ENCODE data around the gene CCDC50.

The CCDC50 gene

DNA sequence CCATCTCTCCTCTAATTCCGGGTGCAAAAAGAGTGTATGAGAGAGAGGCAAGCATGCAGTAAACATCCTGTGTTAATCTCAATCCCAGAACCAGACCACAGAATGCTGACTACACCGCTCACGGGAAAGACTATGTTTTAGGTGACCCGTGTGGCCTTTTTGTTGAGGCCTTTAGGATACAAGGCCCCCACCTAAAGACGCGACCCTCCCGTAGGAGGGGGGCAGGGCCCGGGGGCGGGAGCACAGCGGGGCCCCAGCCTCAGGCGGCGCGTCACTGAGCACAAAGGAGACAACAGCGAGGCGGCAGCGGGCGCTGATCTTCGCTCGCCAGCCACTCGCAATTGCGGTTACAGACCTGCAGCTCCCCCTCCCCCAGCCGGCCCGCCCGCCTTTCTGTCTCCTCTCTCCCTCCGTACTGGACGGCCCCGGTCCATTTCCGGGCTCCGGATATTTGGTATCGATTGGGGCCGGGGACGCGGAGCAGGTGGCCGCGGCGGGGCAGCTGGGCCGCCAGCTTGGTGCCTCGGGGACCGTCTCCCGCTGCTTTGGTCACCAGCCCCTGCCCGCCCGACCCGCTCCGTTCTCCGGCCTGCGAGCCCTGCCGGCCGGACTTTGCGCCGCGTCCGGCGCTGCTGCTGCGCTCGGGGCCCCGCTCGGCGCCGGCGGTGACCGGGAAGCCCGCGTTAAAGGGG lies at the start of gene CCDC50:
Gene CCDC50, plus strand, starts transcription at position 433 of the 692 bp plus-strand sequence. CDS start 281 bp downstream, outside the sequence.
- H3K27ac Mint-ChIP-seq, result peak within 1 kb of the TSS; percentile 94
- ATAC-seq (ENCODE audit: low read depth), result peak; percentile 84
- H3K4me3 Mint-ChIP-seq, result peak within 1 kb of the TSS; percentile 90
- H3K9me3 Mint-ChIP-seq, result no peaks in the 10 kb centered on the region
- peak; percentile 65 to 69 for DNase-seq (ENCODE audit: low spot score in 2 of 2)
- no peaks in the 10 kb centered on the region for H3K27me3 Mint-ChIP-seq
- H3K36me3 Mint-ChIP-seq, result peaks cover 10% of the 10 kb centered on the region
- peaks cover 28% of the 10 kb centered on the region for H3K4me1 Mint-ChIP-seq

GRCh38 chr3:191280111-191280510 lies 49.1 kb upstream of the CCDC50 start:
- no peaks in the 10 kb centered on the region for H3K27me3 Mint-ChIP-seq
- no peak for ATAC-seq (ENCODE audit: low read depth)

GRCh38 chr3:191280882-191281281 lies 48.3 kb upstream of the CCDC50 start:
- peaks cover 2% of the 10 kb centered on the region for H3K9me3 Mint-ChIP-seq
- ATAC-seq (ENCODE audit: low read depth) (no peak), DNase-seq (ENCODE audit: low spot score in 2 of 2) (no peak)
- H3K36me3 Mint-ChIP-seq, result peaks cover 2% of the 10 kb centered on the region
- H3K4me3 Mint-ChIP-seq, result no peak overlapping the region
- H3K27ac Mint-ChIP-seq, result no peak overlapping the region
- H3K27me3 Mint-ChIP-seq, result no peaks in the 10 kb centered on the region
- peaks cover 12% of the 10 kb centered on the region for H3K4me1 Mint-ChIP-seq

More at GRCh38 chr3:191280111-191280510, 49.1 kb upstream of the CCDC50 start:
- Mint-ChIP-seq H3K4me1 (peaks cover 17% of the 10 kb centered on the region), H3K27ac (no peak overlapping the region), H3K9me3 (peaks cover under 1% of the 10 kb centered on the region), H3K4me3 (no peak overlapping the region), H3K36me3 (peaks cover under 1% of the 10 kb centered on the region)
- no peak for DNase-seq (ENCODE audit: low spot score in 2 of 2)

GRCh38 chr3:191282251-191283185 lies 46.7 kb upstream of the CCDC50 start:
- H3K27ac Mint-ChIP-seq, result no peak overlapping the region

DNA sequence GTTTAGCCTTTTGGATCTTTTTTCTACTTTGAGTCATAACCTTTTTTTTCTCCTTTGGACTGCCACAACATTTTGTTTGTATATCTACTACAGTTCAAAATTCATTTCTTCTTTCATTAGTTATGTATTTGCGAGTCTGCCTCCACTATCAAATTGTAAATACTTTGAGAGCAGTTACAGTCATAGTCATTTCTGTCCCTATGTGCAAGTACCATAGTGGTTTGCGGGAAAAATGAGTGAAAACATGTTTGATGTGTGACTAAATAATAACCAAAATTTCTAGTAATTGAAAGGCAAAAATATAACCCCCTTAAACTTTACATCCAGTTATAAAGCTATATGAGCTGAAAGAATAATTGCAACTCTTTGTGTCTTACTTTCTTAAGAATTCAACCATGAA lies 45.8 kb upstream of the CCDC50 start:
- Mint-ChIP-seq H3K4me1 (peaks cover 11% of the 10 kb centered on the region), H3K36me3 (peaks cover 2% of the 10 kb centered on the region), H3K27ac (no peak overlapping the region), H3K4me3 (no peak overlapping the region), H3K9me3 (peaks cover 12% of the 10 kb centered on the region), H3K27me3 (no peaks in the 10 kb centered on the region)
- no peak for ATAC-seq (ENCODE audit: low read depth)
- DNase-seq (ENCODE audit: low spot score in 2 of 2), result no peak

More at GRCh38 chr3:191282251-191283185, 46.7 kb upstream of the CCDC50 start:
- ATAC-seq (ENCODE audit: low read depth) (no peak), DNase-seq (ENCODE audit: low spot score in 2 of 2) (no peak)
- peaks cover 10% of the 10 kb centered on the region for H3K9me3 Mint-ChIP-seq
- H3K4me1 Mint-ChIP-seq, result peaks cover 11% of the 10 kb centered on the region
- no peaks in the 10 kb centered on the region for H3K27me3 Mint-ChIP-seq
- peaks cover 2% of the 10 kb centered on the region for H3K36me3 Mint-ChIP-seq
- H3K4me3 Mint-ChIP-seq, result no peak overlapping the region

GRCh38 chr3:191290311-191291025 lies 38.7 kb upstream of the CCDC50 start:
- DNase-seq (ENCODE audit: low spot score in 2 of 2) (no peak), ATAC-seq (ENCODE audit: low read depth) (peak; percentile 95)
- Mint-ChIP-seq H3K27me3 (no peaks in the 10 kb centered on the region), H3K27ac (peak overlapping the region; percentile 96), H3K36me3 (no peaks in the 10 kb centered on the region), H3K9me3 (peaks cover 10% of the 10 kb centered on the region), H3K4me1 (peaks cover 9% of the 10 kb centered on the region), H3K4me3 (peak overlapping the region; percentile 74)

- peak overlapping the region; percentile 60 for H3K27ac Mint-ChIP-seq
- peaks cover 2% of the 10 kb centered on the region for H3K9me3 Mint-ChIP-seq
- DNase-seq (ENCODE audit: low spot score in 2 of 2) (no peak), ATAC-seq (ENCODE audit: low read depth) (no peak)
- no peaks in the 10 kb centered on the region for H3K36me3 Mint-ChIP-seq
- H3K4me3 Mint-ChIP-seq, result peak overlapping the region; percentile 9
- H3K27me3 Mint-ChIP-seq, result no peaks in the 10 kb centered on the region
- H3K4me1 Mint-ChIP-seq, result peaks cover 15% of the 10 kb centered on the region
Measured at GRCh38 chr3:191292243-191293015, 36.8 kb upstream of the CCDC50 start.

- Mint-ChIP-seq H3K4me1 (peaks cover 25% of the 10 kb centered on the region), H3K27me3 (no peaks in the 10 kb centered on the region), H3K4me3 (no peak overlapping the region), H3K9me3 (no peaks in the 10 kb centered on the region), H3K36me3 (no peaks in the 10 kb centered on the region), H3K27ac (no peak overlapping the region)
- DNase-seq (ENCODE audit: low spot score in 2 of 2) (no peak), ATAC-seq (ENCODE audit: low read depth) (no peak)
Measured at GRCh38 chr3:191294291-191294690, 34.9 kb upstream of the CCDC50 start.

DNA sequence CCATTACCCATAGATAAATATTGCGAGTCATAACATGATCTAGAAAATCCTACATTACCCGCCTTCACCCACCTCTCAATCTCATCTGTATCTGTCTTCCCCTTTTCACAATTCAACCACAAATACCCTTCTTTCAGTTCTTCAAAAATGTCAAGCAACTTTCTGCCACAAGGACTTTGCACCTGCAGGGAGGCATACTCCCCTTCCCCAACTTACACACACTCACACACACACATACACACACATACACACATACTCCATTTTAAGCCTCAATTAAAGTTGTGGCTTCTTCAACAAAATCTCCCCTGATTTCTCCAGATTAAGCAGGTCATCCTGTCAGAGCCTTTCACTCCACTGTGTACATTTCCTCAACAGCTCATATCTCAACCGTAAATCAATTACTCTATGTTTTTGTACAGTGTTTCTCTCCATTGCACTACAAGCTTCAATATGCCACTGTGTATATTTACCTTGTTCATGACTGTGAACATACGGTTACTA lies 33.1 kb upstream of the CCDC50 start:
- H3K27ac Mint-ChIP-seq, result no peak overlapping the region
- peaks cover 31% of the 10 kb centered on the region for H3K4me1 Mint-ChIP-seq
- H3K4me3 Mint-ChIP-seq, result no peak overlapping the region
- H3K36me3 Mint-ChIP-seq, result peaks cover 2% of the 10 kb centered on the region
- no peaks in the 10 kb centered on the region for H3K9me3 Mint-ChIP-seq
- H3K27me3 Mint-ChIP-seq, result no peaks in the 10 kb centered on the region
- DNase-seq (ENCODE audit: low spot score in 2 of 2) (peak in 1 of 2 donors; percentile 67), ATAC-seq (ENCODE audit: low read depth) (peak; percentile 87)

DNA sequence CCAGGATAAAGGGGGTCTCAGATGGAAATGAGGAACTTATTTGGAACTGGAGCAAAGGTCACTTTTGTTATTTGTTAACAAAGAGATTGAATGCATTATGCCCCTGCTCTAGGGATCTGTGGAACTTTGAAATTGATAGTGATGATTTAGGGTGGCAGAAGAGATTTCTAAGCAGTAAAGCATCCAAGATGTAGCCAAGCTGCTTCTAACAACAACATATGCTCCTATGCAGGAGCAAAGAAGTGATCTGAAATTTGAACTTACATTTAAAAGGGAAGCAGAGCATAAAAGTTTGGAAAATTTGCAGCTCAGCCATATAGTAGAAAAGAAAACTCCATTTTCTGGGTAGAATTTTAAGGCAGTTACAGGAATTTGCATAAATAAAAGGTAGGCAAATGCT lies 30.3 kb upstream of the CCDC50 start:
- Mint-ChIP-seq H3K9me3 (no peaks in the 10 kb centered on the region), H3K36me3 (peaks cover 2% of the 10 kb centered on the region), H3K27ac (peak overlapping the region; percentile 78), H3K27me3 (no peaks in the 10 kb centered on the region), H3K4me1 (peaks cover 46% of the 10 kb centered on the region), H3K4me3 (peak overlapping the region; percentile 1)
- ATAC-seq (ENCODE audit: low read depth), result no peak
- no peak for DNase-seq (ENCODE audit: low spot score in 2 of 2)

DNA sequence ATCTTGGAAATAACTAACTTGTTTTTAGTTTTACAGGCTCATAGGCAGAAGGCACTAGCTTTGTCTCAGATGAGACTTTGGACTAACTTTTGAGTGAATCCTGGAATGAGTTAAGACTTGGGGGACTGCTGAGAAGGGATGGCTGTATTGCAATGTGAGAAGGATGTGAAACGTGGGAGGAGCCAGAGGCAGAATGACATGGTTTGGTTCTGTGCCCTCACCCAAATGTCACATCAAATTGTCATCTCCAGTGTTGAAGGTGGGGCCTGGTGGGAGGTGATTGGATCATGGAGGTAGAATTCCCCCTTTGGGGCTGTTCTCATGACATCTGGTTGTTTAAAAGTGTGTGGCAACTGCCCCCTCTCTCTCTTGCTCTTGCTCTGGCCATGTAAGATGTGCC lies 28.8 kb upstream of the CCDC50 start:
- ATAC-seq (ENCODE audit: low read depth) (no peak), DNase-seq (ENCODE audit: low spot score in 2 of 2) (no peak)
- H3K36me3 Mint-ChIP-seq, result peaks cover 2% of the 10 kb centered on the region
- no peaks in the 10 kb centered on the region for H3K9me3 Mint-ChIP-seq
- H3K27me3 Mint-ChIP-seq, result no peaks in the 10 kb centered on the region
- H3K4me3 Mint-ChIP-seq, result peak overlapping the region; percentile 22
- peak overlapping the region; percentile 83 for H3K27ac Mint-ChIP-seq
- peaks cover 54% of the 10 kb centered on the region for H3K4me1 Mint-ChIP-seq

- peak in 1 of 2 donors; percentile 54 for DNase-seq (ENCODE audit: low spot score in 2 of 2)
- ATAC-seq (ENCODE audit: low read depth), result peak; percentile 80
- peak overlapping the region; percentile 22 for H3K4me3 Mint-ChIP-seq
- H3K27me3 Mint-ChIP-seq, result no peaks in the 10 kb centered on the region
- peaks cover 54% of the 10 kb centered on the region for H3K4me1 Mint-ChIP-seq
- H3K9me3 Mint-ChIP-seq, result no peaks in the 10 kb centered on the region
- H3K36me3 Mint-ChIP-seq, result peaks cover 2% of the 10 kb centered on the region
- H3K27ac Mint-ChIP-seq, result peak overlapping the region; percentile 83
Measured at GRCh38 chr3:191301017-191301416, 28.2 kb upstream of the CCDC50 start.

GRCh38 chr3:191301782-191302411 lies 27.3 kb upstream of the CCDC50 start:
- no peak for DNase-seq (ENCODE audit: low spot score in 2 of 2)
- H3K4me1 Mint-ChIP-seq, result peaks cover 52% of the 10 kb centered on the region

More at GRCh38 chr3:191301782-191302411, 27.3 kb upstream of the CCDC50 start:
- no peaks in the 10 kb centered on the region for H3K9me3 Mint-ChIP-seq
- no peaks in the 10 kb centered on the region for H3K27me3 Mint-ChIP-seq
- H3K27ac Mint-ChIP-seq, result peak overlapping the region; percentile 75
- ATAC-seq (ENCODE audit: low read depth), result no peak
- peak overlapping the region; percentile 5 for H3K4me3 Mint-ChIP-seq
- H3K36me3 Mint-ChIP-seq, result peaks cover 2% of the 10 kb centered on the region

Measured in memory B cell (primary cell).